Mesenchymal stem cell (in vitro differentiated cells and primary cell): ENCODE results near the gene BCKDHA.

ENCODE experiments used
- DNase-seq: peaks from one replicate; pipeline ENCODE4 v3.0.0-alpha.2; 2013
- H2AFZ ChIP-seq: one replicate; pipeline ENCODE4 v1.6.1; 2013; ENCODE audit warnings: low read depth, mild to moderate bottlenecking, control low read depth, inconsistent platforms, low read length, moderate library complexity
- H2AK5ac ChIP-seq: 2 replicates; pipeline ENCODE4 v1.6.1; 2013; ENCODE audit warnings: low read length, moderate library complexity, mild to moderate bottlenecking, inconsistent platforms; ENCODE audit not compliant: severe bottlenecking
- H2BK120ac ChIP-seq: one replicate; pipeline ENCODE4 v1.6.1; 2013; ENCODE audit warnings: low read depth, mild to moderate bottlenecking, inconsistent platforms, low read length, moderate library complexity
- H2BK12ac ChIP-seq, 2 experiments: one replicate each; pipeline ENCODE4 v1.6.1; 2013; ENCODE audit warnings: inconsistent platforms in 2 of 2, low read length in 2 of 2, mild to moderate bottlenecking in 2 of 2, moderate library complexity in 2 of 2, control low read depth in 1 of 2
- H2BK15ac ChIP-seq: one replicate; pipeline ENCODE4 v1.6.1; 2013; ENCODE audit warnings: mild to moderate bottlenecking, low read depth, inconsistent platforms; ENCODE audit not compliant: poor library complexity, severe bottlenecking
- H2BK5ac ChIP-seq: 2 replicates; pipeline ENCODE4 v1.6.1; 2013; ENCODE audit warnings: low read depth, mild to moderate bottlenecking, low read length, control low read depth, inconsistent platforms; ENCODE audit not compliant: poor library complexity, severe bottlenecking
- H3K14ac ChIP-seq, 2 experiments: one replicate each; pipeline ENCODE4 v1.6.1; 2013; ENCODE audit warnings: inconsistent platforms in 2 of 2, low read length in 2 of 2, control low read depth in 1 of 2, mild to moderate bottlenecking in 1 of 2, moderate library complexity in 1 of 2
- H3K18ac ChIP-seq, 2 experiments: one replicate each; pipeline ENCODE4 v1.6.1; 2013; ENCODE audit warnings: inconsistent platforms in 2 of 2, low read length in 2 of 2, control low read depth in 1 of 2, low read depth in 1 of 2, mild to moderate bottlenecking in 1 of 2
- H3K23ac ChIP-seq, 2 experiments: one replicate each; pipeline ENCODE4 v1.6.1; 2013; ENCODE audit warnings: inconsistent platforms in 2 of 2, low read length in 2 of 2, mild to moderate bottlenecking in 2 of 2, moderate library complexity in 2 of 2, control low read depth in 1 of 2
- H3K27ac ChIP-seq: 2 replicates; pipeline ENCODE4 v1.5.1; 2013; ENCODE audit warnings: mild to moderate bottlenecking, moderate library complexity, low read length, control low read depth, inconsistent platforms; ENCODE audit not compliant: poor library complexity, severe bottlenecking
- H3K27me3 ChIP-seq, 2 experiments: 2 replicates each; pipeline versions ENCODE4 v1.6.1 to v1.7.0; 2013; ENCODE audit warnings: low read length in 2 of 2, mild to moderate bottlenecking in 2 of 2, moderate library complexity in 2 of 2, control low read depth in 1 of 2, inconsistent platforms in 1 of 2; ENCODE audit not compliant: control insufficient read depth in 1 of 2, insufficient read depth in 1 of 2
- H3K36me3 ChIP-seq, 2 experiments: 2 replicates each; pipeline versions ENCODE4 v1.6.1 to v1.7.0; 2013; ENCODE audit warnings: low read length in 2 of 2, control low read depth in 1 of 2, inconsistent platforms in 1 of 2, low read depth in 1 of 2, mild to moderate bottlenecking in 1 of 2; ENCODE audit not compliant: insufficient read depth in 2 of 2, control insufficient read depth in 1 of 2
- H3K4ac ChIP-seq, 2 experiments: one replicate each; pipeline ENCODE4 v1.6.1; 2013; ENCODE audit warnings: inconsistent platforms in 2 of 2, low read length in 2 of 2, mild to moderate bottlenecking in 2 of 2, moderate library complexity in 2 of 2, control low read depth in 1 of 2, low read depth in 1 of 2
- H3K4me1 ChIP-seq: 2 replicates; pipeline ENCODE4 v1.6.1; 2013; ENCODE audit warnings: low read depth, low read length, control low read depth; ENCODE audit not compliant: control insufficient read depth, insufficient read depth
- H3K4me2 ChIP-seq: 2 replicates; pipeline ENCODE4 v1.6.1; 2013; ENCODE audit warnings: low read length, mild to moderate bottlenecking, inconsistent platforms; ENCODE audit not compliant: poor library complexity, severe bottlenecking
- H3K4me3 ChIP-seq, 2 experiments: 2 replicates each; pipeline versions ENCODE4 v1.5.1 to v1.7.0; 2013; ENCODE audit warnings: low read length in 2 of 2, mild to moderate bottlenecking in 2 of 2, control low read depth in 1 of 2, low read depth in 1 of 2; ENCODE audit not compliant: insufficient read depth in 1 of 2
- H3K79me1 ChIP-seq: replicated peaks from 2 replicates; pipeline ENCODE4 v1.6.1; 2013; ENCODE audit warnings: mild to moderate bottlenecking, control low read depth, low read length, inconsistent platforms; ENCODE audit not compliant: poor library complexity, severe bottlenecking
- H3K9ac ChIP-seq: 2 replicates; pipeline ENCODE4 v1.7.0; 2013; ENCODE audit warnings: mild to moderate bottlenecking, low read length, moderate library complexity
- H3K9me3 ChIP-seq: 2 replicates; pipeline ENCODE4 v1.7.0; 2013; ENCODE audit warnings: mild to moderate bottlenecking, low read length; ENCODE audit not compliant: control insufficient read depth
- H4K8ac ChIP-seq: one replicate; pipeline ENCODE4 v1.6.1; 2013; ENCODE audit warnings: inconsistent platforms, mild to moderate bottlenecking, low read length, moderate library complexity
- H4K91ac ChIP-seq: one replicate; pipeline ENCODE4 v1.6.1; 2013; ENCODE audit warnings: mild to moderate bottlenecking, low read length, inconsistent platforms
- WGBS: methylation state at CpG from one replicate; pipeline ENCODE4 v1.1.7; 2013; ENCODE audit warnings: mixed read lengths; 5-methylcytosine and 5-hydroxymethylcytosine counted together

Gene BCKDHA

GRCh38 chr19:41357746-41358145 is 39.9 kb upstream of the BCKDHA start:
- Histone ChIP-seq H3K9me3 (no peaks in the 10 kb centered on the region), H3K14ac (no peak overlapping the region)
- no peak for DNase-seq

GRCh38 chr19:41359741-41360140 is 37.9 kb upstream of the BCKDHA start:
- H2BK5ac ChIP-seq = no peak overlapping the region
- peak overlapping the region; percentile 74 for H2BK15ac ChIP-seq
- peaks cover 13% of the 10 kb centered on the region for H3K79me1 ChIP-seq
- no peak for DNase-seq
- no peak overlapping the region for H3K4ac ChIP-seq
- H3K4me2 ChIP-seq = no peak overlapping the region
- no peak overlapping the region for H3K4me3 ChIP-seq
- no peaks in the 10 kb centered on the region for H3K27me3 ChIP-seq
- peaks cover 0 to 7% of the 10 kb centered on the region in 2 experiments for H3K36me3 ChIP-seq
- peak overlapping the region in 1 of 2 experiments; percentile 43 for H2BK12ac ChIP-seq
- H4K91ac ChIP-seq = no peak overlapping the region
- no peak overlapping the region for H2AK5ac ChIP-seq
- peaks cover 7% of the 10 kb centered on the region for H3K4me1 ChIP-seq
- H3K27ac ChIP-seq = no peak overlapping the region
- H3K14ac ChIP-seq = no peak overlapping the region
- H3K9me3 ChIP-seq = no peaks in the 10 kb centered on the region
- H3K18ac ChIP-seq = no peak overlapping the region
- H2AFZ ChIP-seq = no peak overlapping the region
- no peak overlapping the region for H4K8ac ChIP-seq
- H3K23ac ChIP-seq = no peak overlapping the region
- 85% methylated on average over 1 of the region's 1 CpG for WGBS
- H3K9ac ChIP-seq = no peak overlapping the region
- no peak overlapping the region for H2BK120ac ChIP-seq

More at GRCh38 chr19:41357746-41358145, 39.9 kb upstream of the BCKDHA start:
- H3K4ac ChIP-seq = no peak overlapping the region
- H3K27me3 ChIP-seq = no peaks in the 10 kb centered on the region
- H3K36me3 ChIP-seq = peaks cover 0 to 11% of the 10 kb centered on the region in 2 experiments
- H3K27ac ChIP-seq = no peak overlapping the region
- H2BK12ac ChIP-seq = peak overlapping the region in 1 of 2 experiments; percentile 15
- H3K79me1 ChIP-seq = peaks cover 9% of the 10 kb centered on the region
- no peak overlapping the region for H2BK5ac ChIP-seq
- no peak overlapping the region for H4K8ac ChIP-seq
- no peak overlapping the region for H4K91ac ChIP-seq
- no peak overlapping the region for H2BK120ac ChIP-seq
- no peak overlapping the region for H3K18ac ChIP-seq
- no peak overlapping the region for H3K4me2 ChIP-seq
- no peak overlapping the region for H2AFZ ChIP-seq
- no peak overlapping the region for H2AK5ac ChIP-seq
- peaks cover 1% of the 10 kb centered on the region for H3K4me1 ChIP-seq
- no peak overlapping the region for H3K23ac ChIP-seq
- H2BK15ac ChIP-seq = no peak overlapping the region
- no peak overlapping the region for H3K9ac ChIP-seq
- no peak overlapping the region for H3K4me3 ChIP-seq
- WGBS = 97% methylated on average over 13 of the region's 13 CpGs

- peaks cover 0 to 4% of the 10 kb centered on the region in 2 experiments for H3K36me3 ChIP-seq
- no peaks in the 10 kb centered on the region for H3K9me3 ChIP-seq
- no peak overlapping the region for H2AFZ ChIP-seq
- H3K9ac ChIP-seq = no peak overlapping the region
- no peak overlapping the region for H2BK15ac ChIP-seq
- no peak overlapping the region for H2AK5ac ChIP-seq
- no peak overlapping the region for H3K14ac ChIP-seq
- no peaks in the 10 kb centered on the region for H3K27me3 ChIP-seq
- H4K91ac ChIP-seq = no peak overlapping the region
- WGBS = 98% methylated on average over 7 of the region's 10 CpGs
- H3K18ac ChIP-seq = no peak overlapping the region
- H2BK120ac ChIP-seq = no peak overlapping the region
- DNase-seq = peak; percentile 26
- H3K4me3 ChIP-seq = no peak overlapping the region
- H3K23ac ChIP-seq = no peak overlapping the region
- H3K4ac ChIP-seq = no peak overlapping the region
- H4K8ac ChIP-seq = no peak overlapping the region
- no peak overlapping the region for H3K4me2 ChIP-seq
- H3K4me1 ChIP-seq = peaks cover 17% of the 10 kb centered on the region
- H3K79me1 ChIP-seq = peaks cover 23% of the 10 kb centered on the region
- no peak overlapping the region for H2BK5ac ChIP-seq
- no peak overlapping the region for H3K27ac ChIP-seq
- no peak overlapping the region for H2BK12ac ChIP-seq
Measured at GRCh38 chr19:41362143-41362847, 35.3 kb upstream of the BCKDHA start.

GRCh38 chr19:41363371-41363752 is 34.3 kb upstream of the BCKDHA start:
- Histone ChIP-seq H2BK120ac (no peak overlapping the region), H3K4me3 (peak overlapping the region in 1 of 2 experiments; percentile 90), H3K23ac (no peak overlapping the region), H3K27ac (no peak overlapping the region), H2BK5ac (no peak overlapping the region), H3K9me3 (no peaks in the 10 kb centered on the region), H3K79me1 (peaks cover 23% of the 10 kb centered on the region), H4K91ac (no peak overlapping the region), H3K4me1 (peaks cover 24% of the 10 kb centered on the region), H2BK15ac (no peak overlapping the region), H2AFZ (no peak overlapping the region), H3K9ac (peak overlapping the region; percentile 99), H4K8ac (peak overlapping the region; percentile 54), H3K18ac (peak overlapping the region; percentile 28 to 34), H3K4ac (peak overlapping the region in 1 of 2 experiments; percentile 42), H3K4me2 (peak overlapping the region; percentile 59), H2BK12ac (peak overlapping the region in 1 of 2 experiments; percentile 47), H3K14ac (no peak overlapping the region), H3K27me3 (no peaks in the 10 kb centered on the region), H3K36me3 (no peaks in the 10 kb centered on the region), H2AK5ac (no peak overlapping the region)
- no peak for DNase-seq
- 56% methylated on average over 6 of the region's 6 CpGs for WGBS
